K562 (cell line): ENCODE data around the gene ERFL. TPM values are rescaled to one million over a fixed set of nuclear protein-coding genes. Genes with fewer than 3 reads are reported as not detected.

Source experiments
- ATAC-seq: fragments of 200-7000 bp; cut with Tn5 transposase; 3 replicates; pipeline ENCODE4 v1.9.1; 2020; ENCODE audit warnings: moderate library complexity
- BruUV-seq: library from RNA; stranded (reverse); fragments of 400-500 nt; replicated peaks from 2 replicates; lab custom pipeline; 2021; lab: Mats Ljungman, UMichigan
- CTCF ChIA-PET: fragments of 300-600 bp; formaldehyde crosslinking; extraction: SDS; loops from one replicate; lab custom pipeline; 2021; ENCODE audit warnings: low intra/inter-chr PET ratio; lab: Yijun Ruan, JAX
- POLR2A ChIA-PET: fragments of 300-600, 350-650 bp; sonication (Branson Sonifier 250); formaldehyde crosslinking; extraction: SDS; loops from one replicate; lab custom pipeline; 2021; ENCODE audit warnings: antibody characterized with exemption, inconsistent platforms; lab: Yijun Ruan, JAX
- DNase-seq, 4 experiments: peaks; one replicate each; pipeline versions ENCODE4 v3.0.0 to v3.0.0-alpha.2; 2011 to 2018; ENCODE audit warnings: low spot score in 3 of 4, mixed read lengths in 3 of 4; ENCODE audit errors: extremely low read depth in 1 of 4
- FAIRE-seq: peaks from 2 replicates; lab custom pipeline; 2011; peaks lifted over from hg19 to GRCh38; lab: Jason Lieb, UNC
- H2AFZ ChIP-seq: 2 replicates; pipeline ENCODE4 v1.6.0; 2011; ENCODE audit warnings: low read depth, low read length, control low read depth, inconsistent platforms
- H3K27ac ChIP-seq: fragments of 200-600 bp; 3 replicates; pipeline ENCODE4 v1.8.0; 2011; ENCODE audit warnings: low read depth, mild to moderate bottlenecking, control low read depth, inconsistent platforms, low read length, moderate library complexity, mixed read lengths; ENCODE audit errors: extremely low read depth
- H3K27me3 ChIP-seq, 2 experiments: fragments of 300-600 bp in 1 of 2; 2 replicates in 1 of 2; 3 replicates in 1 of 2; pipeline versions ENCODE4 v1.6.0 to v1.8.0; 2011; ENCODE audit warnings: inconsistent platforms in 2 of 2, low read length in 2 of 2, mild to moderate bottlenecking in 1 of 2, mixed read lengths in 1 of 2, moderate library complexity in 1 of 2; ENCODE audit not compliant: control insufficient read depth in 2 of 2, insufficient read depth in 2 of 2
- H3K36me3 ChIP-seq: fragments of 300-600 bp; 3 replicates; pipeline ENCODE4 v1.8.0; 2011; ENCODE audit warnings: mild to moderate bottlenecking, low read length, inconsistent platforms; ENCODE audit not compliant: control insufficient read depth, insufficient read depth
- H3K4me1 ChIP-seq, 2 experiments: fragments of 200-600 bp in 1 of 2; replicated peaks in 1 of 2; 2 replicates in 1 of 2; 3 replicates in 1 of 2; pipeline versions ENCODE4 v1.5.1 to v1.8.0; 2011; ENCODE audit warnings: inconsistent platforms in 2 of 2, low read length in 2 of 2, mild to moderate bottlenecking in 1 of 2, mixed read lengths in 1 of 2, moderate library complexity in 1 of 2; ENCODE audit not compliant: control insufficient read depth in 2 of 2, insufficient read depth in 2 of 2
- H3K4me2 ChIP-seq: 2 replicates; pipeline ENCODE4 v1.6.1; 2011; ENCODE audit warnings: low read length, control low read depth, inconsistent platforms, mixed read lengths; ENCODE audit not compliant: insufficient read depth
- H3K4me3 ChIP-seq: fragments of 200-600 bp; sonication (generic), shearing (Covaris generic); 2 replicates; pipeline ENCODE4 v1.5.1; 2016; ENCODE audit warnings: control low read depth, inconsistent platforms
- H3K79me2 ChIP-seq: fragments of 200-600 bp; 3 replicates; pipeline ENCODE4 v1.8.0; 2011; ENCODE audit warnings: low read length, inconsistent platforms; ENCODE audit not compliant: control insufficient read depth, insufficient read depth
- H3K9ac ChIP-seq, 2 experiments: 2 replicates each; pipeline versions ENCODE4 v1.6.0 to v1.6.1; 2011; ENCODE audit warnings: low read depth in 2 of 2, low read length in 2 of 2, control low read depth in 1 of 2, inconsistent platforms in 1 of 2, mild to moderate bottlenecking in 1 of 2, mixed read lengths in 1 of 2; ENCODE audit not compliant: insufficient read depth in 1 of 2
- H3K9me1 ChIP-seq: one replicate; pipeline ENCODE4 v1.6.0; 2011; ENCODE audit warnings: inconsistent platforms, mild to moderate bottlenecking, low read length, moderate library complexity; ENCODE audit not compliant: control insufficient read depth, insufficient read depth
- H3K9me3 ChIP-seq: replicated peaks from 2 replicates; pipeline ENCODE4 v1.5.1; 2011; ENCODE audit warnings: low read depth, low read length, inconsistent platforms; ENCODE audit not compliant: control insufficient read depth, insufficient read depth
- H4K20me1 ChIP-seq: replicated peaks from 2 replicates; pipeline ENCODE4 v1.6.1; 2011; ENCODE audit warnings: low read length, inconsistent platforms, mixed read lengths; ENCODE audit not compliant: control insufficient read depth, insufficient read depth
- FOXK1 ChIP-seq: sonication (generic); formaldehyde crosslinking; IDR thresholded peaks from 2 replicates; pipeline ENCODE4 v1.8.0; 2022; ENCODE audit warnings: missing genetic modification reagents, mild to moderate bottlenecking, borderline replicate concordance
- HIVEP1 ChIP-seq: fragments of 250-450 bp; sonication (Bioruptor Pico); IDR thresholded peaks from 2 replicates; pipeline ENCODE4 v1.4.0; 2020; ENCODE audit warnings: mild to moderate bottlenecking
- KAT8 ChIP-seq: fragments of 450-650 bp; IDR thresholded peaks from 2 replicates; pipeline ENCODE4 v1.6.1; 2016; ENCODE audit warnings: low read depth, mild to moderate bottlenecking
- LEF1 ChIP-seq: fragments of 450-650 bp; IDR thresholded peaks from 2 replicates; pipeline ENCODE4 v1.6.1; 2016; ENCODE audit warnings: mild to moderate bottlenecking
- MTA1 ChIP-seq: fragments of 450-650 bp; IDR thresholded peaks from 2 replicates; pipeline ENCODE4 v1.6.1; 2017; ENCODE audit warnings: borderline replicate concordance
- RBFOX2 ChIP-seq: fragments of 200-400 bp; formaldehyde crosslinking; IDR thresholded peaks from 2 replicates; pipeline ENCODE4 v1.6.1; 2017; ENCODE audit warnings: low read depth, mild to moderate bottlenecking, low read length, moderate library complexity
- RBM14 ChIP-seq: fragments of 200-400 bp; formaldehyde crosslinking; IDR thresholded peaks from 2 replicates; pipeline ENCODE4 v1.6.1; 2018; ENCODE audit warnings: low read depth, mild to moderate bottlenecking, low read length, moderate library complexity, borderline replicate concordance; ENCODE audit not compliant: insufficient read depth
- RFX7 ChIP-seq: fragments of 250-450 bp; sonication (Bioruptor Pico); IDR thresholded peaks from 2 replicates; pipeline ENCODE4 v1.5.1; 2021; ENCODE audit warnings: mild to moderate bottlenecking
- SMARCE1 ChIP-seq: fragments of 450-650 bp; IDR thresholded peaks from 2 replicates; pipeline ENCODE4 v1.7.1; 2016; ENCODE audit warnings: mild to moderate bottlenecking
- SOX6 ChIP-seq: fragments of 450-650 bp; IDR thresholded peaks from 2 replicates; pipeline ENCODE4 v1.6.1; 2014; ENCODE audit warnings: mild to moderate bottlenecking
- TBP ChIP-seq: optimal IDR thresholded peaks from 2 replicates; pipeline ENCODE3; 2011; ENCODE audit warnings: low read depth, low read length, improper control_type of control experiment
- TEAD4 ChIP-seq, 2 experiments: sonication (generic) in 1 of 2; formaldehyde crosslinking in 1 of 2; IDR thresholded peaks; 2 replicates each; pipeline versions ENCODE4 v1.6.1 to v1.8.0; 2012 to 2022; ENCODE audit warnings: borderline replicate concordance in 1 of 2, inconsistent platforms in 1 of 2, low read length in 1 of 2, mild to moderate bottlenecking in 1 of 2, missing genetic modification reagents in 1 of 2
- YY1 ChIP-seq, 3 experiments: IDR thresholded peaks; 2 replicates each; pipeline ENCODE4 v1.6.1; 2011; ENCODE audit warnings: low read length in 2 of 3, mild to moderate bottlenecking in 2 of 3, moderate library complexity in 2 of 3, borderline replicate concordance in 1 of 3, control low read depth in 1 of 3, low read depth in 1 of 3; ENCODE audit not compliant: insufficient read depth in 3 of 3, insufficient replicate concordance in 2 of 3, control insufficient read depth in 1 of 3, insufficient read length in 1 of 3; ENCODE audit errors: extremely low read depth in 1 of 3
- ZC3H8 ChIP-seq: fragments of 450-650 bp; IDR thresholded peaks from 2 replicates; pipeline ENCODE4 v1.6.1; 2017
- ZNF124 ChIP-seq: sonication (generic); formaldehyde crosslinking; IDR thresholded peaks from 2 replicates; pipeline ENCODE4 v1.8.1; 2022; ENCODE audit warnings: missing genetic modification reagents
- ZNF583 ChIP-seq: fragments of 250-450 bp; sonication (Bioruptor Pico); IDR thresholded peaks from 2 replicates; pipeline ENCODE4 v1.4.0; 2020
- ZZZ3 ChIP-seq: fragments of 450-650 bp; IDR thresholded peaks from 2 replicates; pipeline ENCODE4 v1.6.1; 2016; ENCODE audit warnings: antibody characterized with exemption, mild to moderate bottlenecking, moderate library complexity
- WGBS: fragments of 100-300 bp; shearing (Covaris generic); methylation state at CpG from one replicate; pipeline ENCODE4 v1.1.6; 2016; ENCODE audit warnings: low coverage, mixed read lengths; ENCODE audit not compliant: insufficient coverage; ENCODE audit errors: missing lambda C conversion rate; 5-methylcytosine and 5-hydroxymethylcytosine counted together
- in situ Hi-C: fragments of 300-500 bp; cut with MboI; formaldehyde crosslinking; loops from 4 replicates; pipeline ENCODE4 v1.15.0; 2018; ENCODE audit warnings: inconsistent platforms, mixed read lengths
- intact Hi-C: fragments of 100-400 bp; cut with micrococcal nuclease; formaldehyde crosslinking; loops from 2 replicates; pipeline ENCODE4 v1.14.2; 2022
- polyA plus RNA-seq, 8 experiments: library from polyadenylated mRNA; depleted of rRNA in 4 of 8; stranded (reverse) in 5 of 8; unstranded in 3 of 8; fragments of >200 nt; fragmentation: Nextera tagmentation in 2 of 8; fragmentation: Illumina TruSeq in 1 of 8; extraction: Ambion mirVana in 2 of 8; extraction: Trizol in 1 of 8; gene quantifications; 2 replicates each; pipeline versions ENCODE4 v1.2.1 to v1.2.3, GENCODE V29; 2011 to 2014; ENCODE audit warnings: inconsistent platforms in 1 of 8, missing spikeins in 1 of 8
- total RNA-seq, 7 experiments: library from RNA; depleted of rRNA in 6 of 7; stranded (reverse); fragments of >200 nt in 6 of 7; fragmentation: Illumina TruSeq in 2 of 7; extraction: Trizol in 2 of 7; gene quantifications; 2 replicates each; pipeline versions ENCODE4 v1.2.1 to v1.2.3, GENCODE V29; 2011 to 2021; ENCODE audit warnings: low replicate concordance in 1 of 7
- TF ChIP-seq, protein P1 (sequence below): fragments of 250-450 bp; sonication (Bioruptor Pico); IDR thresholded peaks from 2 replicates; pipeline ENCODE4 v1.5.0; 2021
- TF ChIP-seq, protein P2 (sequence below), 2 experiments: fragments of 450-650 bp; conservative IDR thresholded peaks; 2 replicates each; pipeline ENCODE4 v1.6.1; 2017; ENCODE audit warnings: mild to moderate bottlenecking in 2 of 2, moderate library complexity in 2 of 2

The ERFL gene
- total and polyA plus RNA-seq, 9 of the 15 experiments (the other 6 are each of a cell fraction or from before 2014, with no cell fraction given), result 0.07 to 0.75 (median 0.32) TPM; not detected in 4

DNA sequence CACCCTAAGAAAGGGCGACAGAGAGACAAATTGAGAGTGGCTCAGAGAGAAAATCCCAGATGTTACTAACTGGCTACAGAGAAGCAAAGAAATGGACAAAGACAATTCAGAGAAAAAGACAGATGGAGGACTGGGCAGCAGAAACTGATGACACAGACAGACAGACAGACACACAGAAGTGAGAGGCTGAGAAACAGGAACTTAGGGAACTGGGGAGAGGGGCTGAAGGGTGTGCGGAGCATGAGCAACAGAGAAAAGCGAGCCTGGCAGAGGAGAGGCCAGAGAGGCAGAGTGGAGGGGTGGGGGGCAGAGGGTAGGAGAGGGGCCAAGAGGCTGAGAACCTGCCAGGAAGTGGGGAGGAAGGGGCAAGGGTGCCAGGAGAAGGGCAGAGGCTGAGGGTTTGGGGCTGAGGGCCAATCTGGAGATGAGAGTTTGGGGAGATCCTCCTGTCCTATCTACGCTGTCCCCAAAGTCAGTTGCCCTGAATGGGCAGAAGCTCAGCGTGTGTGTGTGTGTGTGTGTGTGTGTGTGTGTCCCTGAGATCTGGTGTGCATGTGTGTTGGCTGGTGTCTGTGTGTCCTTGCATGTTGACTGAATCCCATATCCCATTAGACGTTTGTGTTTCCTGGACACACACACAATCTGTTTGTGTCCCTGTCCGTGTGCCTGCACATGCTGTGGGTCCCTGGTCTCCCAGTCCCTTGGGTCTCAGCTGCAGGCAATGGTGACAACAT lies 5.6 kb upstream of the ERFL start:
- Histone ChIP-seq H3K9me3 (no peaks in the 10 kb centered on the region), H3K9ac (peak overlapping the region in 1 of 2 experiments; percentile 75; a peak in 2 of 4 replicates), H3K27ac (no peak overlapping the region; the same call in 2 of the 3 replicates), H3K79me2 (peaks cover 6% of the 10 kb centered on the region; the same call in 2 of the 3 replicates), H2AFZ (no peak overlapping the region), H3K9me1 (no peaks in the 10 kb centered on the region), H3K36me3 (no peaks in the 10 kb centered on the region), H3K4me1 (peaks cover 35 to 76% of the 10 kb centered on the region in 2 experiments), H4K20me1 (0 out of 2 replicates have a peak, but pooled peaks cover 3% of the 10 kb centered on the region), H3K4me3 (no peak overlapping the region), H3K27me3 (no peaks in the 10 kb centered on the region), H3K4me2 (no peak overlapping the region)
- CTCF ChIA-PET, result no interaction called here
- in situ Hi-C loops (no loop called here), intact Hi-C loops (loop anchor here (1.0 kb wide), 1 partner anchor 61 kb away; no protein-coding TSS in a partner anchor)
- FAIRE-seq (no peak), DNase-seq (no peak), ATAC-seq (no peak)
- POLR2A ChIA-PET, result interaction anchor here (1.0 kb wide), 2 partner anchors 74 to 107 kb away, joined by 3 read pairs; partner anchors contain the start of gene RPS19
- WGBS, result 25% methylated on average over 6 of the region's 7 CpGs
- BruUV-seq, result no TSS peak
- TF ChIP-seq, protein P1, sequence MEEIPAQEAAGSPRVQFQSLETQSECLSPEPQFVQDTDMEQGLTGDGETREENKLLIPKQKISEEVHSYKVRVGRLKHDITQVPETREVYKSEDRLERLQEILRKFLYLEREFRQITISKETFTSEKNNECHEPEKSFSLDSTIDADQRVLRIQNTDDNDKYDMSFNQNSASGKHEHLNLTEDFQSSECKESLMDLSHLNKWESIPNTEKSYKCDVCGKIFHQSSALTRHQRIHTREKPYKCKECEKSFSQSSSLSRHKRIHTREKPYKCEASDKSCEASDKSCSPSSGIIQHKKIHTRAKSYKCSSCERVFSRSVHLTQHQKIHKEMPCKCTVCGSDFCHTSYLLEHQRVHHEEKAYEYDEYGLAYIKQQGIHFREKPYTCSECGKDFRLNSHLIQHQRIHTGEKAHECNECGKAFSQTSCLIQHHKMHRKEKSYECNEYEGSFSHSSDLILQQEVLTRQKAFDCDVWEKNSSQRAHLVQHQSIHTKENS (CRISPR knock-in tag), result no peak
- TF ChIP-seq SMARCE1, result no peak
- no peak for TF ChIP-seq ZNF583
- no peak for TF ChIP-seq ZNF124 (CRISPR knock-in tag)
- TF ChIP-seq KAT8, result no peak
- TF ChIP-seq RFX7 (CRISPR knock-in tag), result no peak
- no peak for TF ChIP-seq LEF1
- no peak for TF ChIP-seq FOXK1
- TF ChIP-seq HIVEP1 (CRISPR knock-in tag), result no peak
- no peak for TF ChIP-seq YY1 (IDR thresholded peaks at IDR 0.05; ENCODE audit: borderline replicate concordance in 1 of 3, control insufficient read depth in 1 of 3, extremely low read depth in 1 of 3, insufficient read depth in 3 of 3, insufficient read length in 1 of 3, insufficient replicate concordance in 2 of 3, low read depth in 1 of 3, low read length in 2 of 3)
- TF ChIP-seq TBP, result no peak
- TF ChIP-seq ZZZ3, result no peak
- no peak for TF ChIP-seq SOX6
- no peak for TF ChIP-seq MTA1
- TF ChIP-seq TEAD4 (IDR thresholded peaks at IDR 0.05; ENCODE audit: low read length), result no peak
- TF ChIP-seq TEAD4 (CRISPR knock-in tag; IDR thresholded peaks at IDR 0.05; ENCODE audit: borderline replicate concordance), result no peak
- TF ChIP-seq RBM14, result no peak
- no peak for TF ChIP-seq RBFOX2
- TF ChIP-seq, protein P2, sequence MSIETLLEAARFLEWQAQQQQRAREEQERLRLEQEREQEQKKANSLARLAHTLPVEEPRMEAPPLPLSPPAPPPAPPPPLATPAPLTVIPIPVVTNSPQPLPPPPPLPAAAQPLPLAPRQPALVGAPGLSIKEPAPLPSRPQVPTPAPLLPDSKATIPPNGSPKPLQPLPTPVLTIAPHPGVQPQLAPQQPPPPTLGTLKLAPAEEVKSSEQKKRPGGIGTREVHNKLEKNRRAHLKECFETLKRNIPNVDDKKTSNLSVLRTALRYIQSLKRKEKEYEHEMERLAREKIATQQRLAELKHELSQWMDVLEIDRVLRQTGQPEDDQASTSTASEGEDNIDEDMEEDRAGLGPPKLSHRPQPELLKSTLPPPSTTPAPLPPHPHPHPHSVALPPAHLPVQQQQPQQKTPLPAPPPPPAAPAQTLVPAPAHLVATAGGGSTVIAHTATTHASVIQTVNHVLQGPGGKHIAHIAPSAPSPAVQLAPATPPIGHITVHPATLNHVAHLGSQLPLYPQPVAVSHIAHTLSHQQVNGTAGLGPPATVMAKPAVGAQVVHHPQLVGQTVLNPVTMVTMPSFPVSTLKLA (conservative IDR thresholded peaks at IDR 0.05), result no peak
- TF ChIP-seq ZC3H8, result no peak
